GM12878 (cell line): ENCODE results near the gene DDC. TPM values are rescaled to one million over a fixed set of nuclear protein-coding genes. Genes with fewer than 3 reads are reported as not detected.

Experiments used
- ATAC-seq: fragments of 200-7000 bp; cut with Tn5 transposase; 3 replicates; pipeline ENCODE4 v1.9.1; 2020; ENCODE audit warnings: mild to moderate bottlenecking, moderate library complexity
- BruUV-seq: library from RNA; stranded (reverse); fragments of 400-500 nt; replicated peaks from 2 replicates; lab custom pipeline; 2021; lab: Mats Ljungman, UMichigan
- CTCF ChIA-PET: fragments of 300-600 bp; sonication (Branson Sonifier 250); formaldehyde crosslinking; extraction: SDS; loops from one replicate; lab custom pipeline; 2021; ENCODE audit warnings: inconsistent platforms; lab: Yijun Ruan, JAX
- POLR2A ChIA-PET: fragments of 350-600 bp; formaldehyde crosslinking; extraction: SDS; loops from one replicate; lab custom pipeline; 2021; ENCODE audit warnings: inconsistent platforms; lab: Charles Lee
- RAD21 ChIA-PET: fragments of 300-600 bp; sonication (Branson Sonifier 250); formaldehyde crosslinking; loops from one replicate; lab custom pipeline; 2023; ENCODE audit warnings: antibody characterized with exemption; ENCODE audit not compliant: unreplicated experiment; lab: Charles Lee
- SMC1A ChIA-PET: fragments of 300-600 bp; sonication (Branson Sonifier 250); formaldehyde crosslinking; loops from one replicate; lab custom pipeline; 2023; ENCODE audit not compliant: unreplicated experiment, uncharacterized antibody; lab: Charles Lee
- DNase-seq: peaks from one replicate; pipeline ENCODE4 v3.0.0-alpha.2; 2011; ENCODE audit warnings: low read depth, low spot score
- FAIRE-seq: peaks from 3 replicates; lab custom pipeline; 2011; peaks lifted over from hg19 to GRCh38; lab: Jason Lieb, UNC
- H2AFZ ChIP-seq: 2 replicates; pipeline ENCODE4 v1.6.0; 2011; ENCODE audit warnings: low read depth, low read length, control low read depth; ENCODE audit not compliant: control insufficient read depth
- H3K27ac ChIP-seq: 2 replicates; pipeline ENCODE4 v1.5.1; 2011; ENCODE audit warnings: control low read depth; ENCODE audit not compliant: control insufficient read depth, insufficient read depth
- H3K27me3 ChIP-seq, 2 experiments: replicated peaks in 1 of 2; 2 replicates each; pipeline versions ENCODE4 v1.6.0 to v1.6.1; 2011; ENCODE audit warnings: low read length in 1 of 2; ENCODE audit not compliant: control insufficient read depth in 2 of 2, insufficient read depth in 2 of 2
- H3K36me3 ChIP-seq, 2 experiments: 2 replicates each; pipeline ENCODE4 v1.5.1; 2011; ENCODE audit warnings: low read length in 1 of 2; ENCODE audit not compliant: control insufficient read depth in 2 of 2, insufficient read depth in 2 of 2
- H3K4me1 ChIP-seq: 2 replicates; pipeline ENCODE4 v1.6.1; 2011; ENCODE audit warnings: mild to moderate bottlenecking, low read length, moderate library complexity, mixed read lengths; ENCODE audit not compliant: control insufficient read depth, insufficient read depth
- H3K4me2 ChIP-seq: 2 replicates; pipeline ENCODE4 v1.6.0; 2011; ENCODE audit warnings: control low read depth; ENCODE audit not compliant: control insufficient read depth, insufficient read depth
- H3K4me3 ChIP-seq: fragments of 200-600 bp; sonication (generic); 2 replicates; pipeline ENCODE4 v1.5.1; 2016
- H3K79me2 ChIP-seq: 2 replicates; pipeline ENCODE4 v1.6.0; 2011; ENCODE audit warnings: low read length; ENCODE audit not compliant: control insufficient read depth, insufficient read depth
- H3K9ac ChIP-seq: 2 replicates; pipeline ENCODE4 v1.8.0; 2011; ENCODE audit warnings: low read length, control low read depth, mixed read lengths; ENCODE audit not compliant: control insufficient read depth, insufficient read depth
- H3K9me3 ChIP-seq: replicated peaks from 3 replicates; pipeline ENCODE4 v1.5.1; 2011; ENCODE audit warnings: mild to moderate bottlenecking, low read length; ENCODE audit not compliant: control insufficient read depth, insufficient read depth
- H4K20me1 ChIP-seq: 2 replicates; pipeline ENCODE4 v1.6.0; 2011; ENCODE audit not compliant: control insufficient read depth, insufficient read depth
- CBX5 ChIP-seq: sonication (generic); IDR thresholded peaks from 2 replicates; pipeline ENCODE4 v1.6.1; 2016; ENCODE audit warnings: low read depth, moderate library complexity, mild to moderate bottlenecking, inconsistent platforms
- CREM ChIP-seq: IDR thresholded peaks from 2 replicates; pipeline ENCODE4 v1.6.1; 2014; ENCODE audit warnings: antibody characterized with exemption, low read depth
- HDGF ChIP-seq: fragments of 450-650 bp; IDR thresholded peaks from 2 replicates; pipeline ENCODE4 v1.6.1; 2016; ENCODE audit warnings: antibody characterized with exemption
- WGBS: methylation state at CpG from one replicate; pipeline ENCODE4 v1.1.6; 2016; ENCODE audit warnings: low lambda C conversion rate; ENCODE audit not compliant: insufficient replicate concordance, insufficient coverage; ENCODE audit errors: missing lambda C conversion rate; 5-methylcytosine and 5-hydroxymethylcytosine counted together
- in situ Hi-C: fragments of 300-500 bp; cut with MboI; formaldehyde crosslinking; loops from 9 replicates; pipeline ENCODE4 v1.14.3; 2018; ENCODE audit warnings: mixed read lengths
- intact Hi-C: fragments of 100-400 bp; cut with micrococcal nuclease; formaldehyde crosslinking; loops from one replicate; pipeline ENCODE4 v1.14.2; 2022; ENCODE audit not compliant: unreplicated experiment
- polyA plus RNA-seq, 11 experiments: library from polyadenylated mRNA; depleted of rRNA in 4 of 11; unstranded in 6 of 11; stranded (reverse) in 5 of 11; fragments of >200 nt; fragmentation: Nextera tagmentation in 4 of 11; fragmentation: Illumina TruSeq in 1 of 11; extraction: Ambion mirVana in 4 of 11; extraction: Trizol in 1 of 11; gene quantifications; 1 replicate in 1 of 11; 2 replicates in 10 of 11; pipeline versions ENCODE4 v1.2.1 to v1.2.3, GENCODE V29; 2011 to 2016; ENCODE audit warnings: inconsistent platforms in 2 of 11, missing spikeins in 2 of 11, low read depth in 1 of 11
- total RNA-seq, 4 experiments: library from RNA; depleted of rRNA in 3 of 4; stranded (reverse); fragments of >200 nt in 3 of 4; fragmentation: Illumina TruSeq in 1 of 4; extraction: Trizol in 1 of 4; gene quantifications; 2 replicates each; pipeline versions ENCODE4 v1.2.1 to v1.2.3, GENCODE V29; 2013 to 2021
- TF ChIP-seq, protein P1 (sequence below): fragments of 450-650 bp; formaldehyde crosslinking; IDR thresholded peaks from 2 replicates; pipeline ENCODE4 v1.4.0; 2020; ENCODE audit warnings: mild to moderate bottlenecking, moderate library complexity

Gene DDC
- total and polyA plus RNA-seq, 10 of the 15 experiments (the other 5 are each of a cell fraction or from before 2014, with no cell fraction given) = not detected

DNA sequence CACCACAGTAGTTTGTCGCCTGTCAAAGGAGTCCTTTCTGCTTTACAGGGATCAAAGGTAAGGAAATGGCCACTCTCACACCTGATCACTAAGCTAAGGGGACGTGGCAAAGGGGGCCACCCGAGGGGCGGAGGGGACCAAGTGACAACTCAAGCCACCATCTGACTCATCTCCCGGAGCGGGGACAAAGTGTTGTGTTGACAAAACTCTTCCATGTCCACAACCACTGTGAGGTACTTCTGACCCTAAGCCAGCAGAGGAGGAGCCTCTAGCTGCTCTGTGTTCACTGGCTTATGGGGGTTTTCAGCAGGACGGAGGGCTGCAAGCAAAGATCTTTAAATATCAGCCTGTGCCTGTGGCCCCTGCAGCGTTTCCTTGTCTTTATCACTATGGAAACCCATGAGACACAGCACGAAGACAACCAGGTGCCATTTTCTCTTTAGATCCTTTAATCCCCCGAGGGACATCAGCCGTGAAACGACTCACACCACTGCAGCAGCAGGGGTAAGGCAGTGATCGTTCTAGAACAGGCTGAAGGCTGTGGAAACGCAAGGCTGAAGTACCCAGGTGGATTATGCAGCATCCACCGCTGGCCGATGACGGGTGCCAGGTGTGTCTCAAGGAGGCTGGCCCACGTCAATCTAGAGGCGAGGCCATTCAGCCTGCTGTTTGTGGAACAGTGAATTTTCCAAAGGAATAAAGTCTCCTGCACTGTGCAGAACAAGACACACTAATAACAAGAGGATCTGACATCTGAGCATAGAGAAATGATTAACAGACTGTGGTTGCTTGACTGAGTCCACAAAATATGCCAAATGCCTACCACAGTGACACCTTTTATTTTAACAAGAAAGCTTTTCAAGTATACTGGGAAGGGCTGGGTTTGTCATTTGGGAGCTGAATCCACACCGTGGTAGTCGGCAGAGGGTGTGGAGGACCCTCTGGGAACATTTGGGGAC is 26.6 kb upstream of the DDC start:
- intact Hi-C loops (no loop called here), in situ Hi-C loops (no loop called here)
- DNase-seq (peak; percentile 21), FAIRE-seq (no peak), ATAC-seq (peak; percentile 41)
- WGBS = 17% methylated on average over 21 of the region's 21 CpGs
- no TSS peak for BruUV-seq
- ChIA-PET SMC1A (no interaction called here), POLR2A (no interaction called here), RAD21 (no interaction called here), CTCF (no interaction called here)
- H3K27ac ChIP-seq = no peak overlapping the region
- no peaks in the 10 kb centered on the region for H3K79me2 ChIP-seq
- peaks cover 2 to 4% of the 10 kb centered on the region in 2 experiments; a peak in 2 of 4 replicates for H3K27me3 ChIP-seq
- no peaks in the 10 kb centered on the region for H3K36me3 ChIP-seq
- H2AFZ ChIP-seq = no peak overlapping the region
- TF ChIP-seq, protein P1, sequence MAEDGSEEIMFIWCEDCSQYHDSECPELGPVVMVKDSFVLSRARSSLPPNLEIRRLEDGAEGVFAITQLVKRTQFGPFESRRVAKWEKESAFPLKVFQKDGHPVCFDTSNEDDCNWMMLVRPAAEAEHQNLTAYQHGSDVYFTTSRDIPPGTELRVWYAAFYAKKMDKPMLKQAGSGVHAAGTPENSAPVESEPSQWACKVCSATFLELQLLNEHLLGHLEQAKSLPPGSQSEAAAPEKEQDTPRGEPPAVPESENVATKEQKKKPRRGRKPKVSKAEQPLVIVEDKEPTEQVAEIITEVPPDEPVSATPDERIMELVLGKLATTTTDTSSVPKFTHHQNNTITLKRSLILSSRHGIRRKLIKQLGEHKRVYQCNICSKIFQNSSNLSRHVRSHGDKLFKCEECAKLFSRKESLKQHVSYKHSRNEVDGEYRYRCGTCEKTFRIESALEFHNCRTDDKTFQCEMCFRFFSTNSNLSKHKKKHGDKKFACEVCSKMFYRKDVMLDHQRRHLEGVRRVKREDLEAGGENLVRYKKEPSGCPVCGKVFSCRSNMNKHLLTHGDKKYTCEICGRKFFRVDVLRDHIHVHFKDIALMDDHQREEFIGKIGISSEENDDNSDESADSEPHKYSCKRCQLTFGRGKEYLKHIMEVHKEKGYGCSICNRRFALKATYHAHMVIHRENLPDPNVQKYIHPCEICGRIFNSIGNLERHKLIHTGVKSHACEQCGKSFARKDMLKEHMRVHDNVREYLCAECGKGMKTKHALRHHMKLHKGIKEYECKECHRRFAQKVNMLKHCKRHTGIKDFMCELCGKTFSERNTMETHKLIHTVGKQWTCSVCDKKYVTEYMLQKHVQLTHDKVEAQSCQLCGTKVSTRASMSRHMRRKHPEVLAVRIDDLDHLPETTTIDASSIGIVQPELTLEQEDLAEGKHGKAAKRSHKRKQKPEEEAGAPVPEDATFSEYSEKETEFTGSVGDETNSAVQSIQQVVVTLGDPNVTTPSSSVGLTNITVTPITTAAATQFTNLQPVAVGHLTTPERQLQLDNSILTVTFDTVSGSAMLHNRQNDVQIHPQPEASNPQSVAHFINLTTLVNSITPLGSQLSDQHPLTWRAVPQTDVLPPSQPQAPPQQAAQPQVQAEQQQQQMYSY (CRISPR knock-in tag) = no peak
- TF ChIP-seq CBX5 (no peak), HDGF (no peak), CREM (no peak)
- H3K9me3 ChIP-seq = no peaks in the 10 kb centered on the region; the same call in 2 of the 3 replicates
- no peak overlapping the region for H3K4me2 ChIP-seq
- peaks cover 3% of the 10 kb centered on the region; the same call in 1 of the 2 replicates for H3K4me1 ChIP-seq
- H3K9ac ChIP-seq = no peak overlapping the region
- H3K4me3 ChIP-seq = no peak overlapping the region
- H4K20me1 ChIP-seq = no peaks in the 10 kb centered on the region; the same call in 1 of the 2 replicates
